GM20431 (cell line): ENCODE results near the gene STPG2.

Experiments used
- in situ Hi-C: fragments of 300-500 bp; cut with MseI, MboI; formaldehyde crosslinking; loops from one replicate; pipeline ENCODE4 v1.15.0; 2020; ENCODE audit warnings: low sequenced_read_pairs; ENCODE audit not compliant: unreplicated experiment

Gene STPG2

DNA sequence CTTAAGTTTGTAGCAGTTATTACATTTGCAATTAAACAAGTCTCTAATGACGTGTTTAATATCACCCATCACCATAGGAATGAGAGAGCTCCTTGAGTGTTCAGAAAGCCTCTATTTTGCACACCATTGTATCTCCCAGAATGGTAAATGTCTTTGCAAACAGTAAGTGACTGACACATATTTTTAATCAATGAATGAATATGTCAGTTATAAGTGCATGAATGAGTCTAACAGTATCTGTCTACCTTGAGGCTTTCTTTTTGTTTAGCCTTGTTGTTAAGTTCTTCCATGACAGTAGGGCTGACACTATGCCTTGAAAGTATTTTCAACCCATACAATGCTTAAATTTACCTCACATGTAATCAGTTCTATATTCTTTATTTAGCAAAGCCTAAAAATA is 292.2 kb downstream of the STPG2 start:
- in situ Hi-C loops: no loop called here

DNA sequence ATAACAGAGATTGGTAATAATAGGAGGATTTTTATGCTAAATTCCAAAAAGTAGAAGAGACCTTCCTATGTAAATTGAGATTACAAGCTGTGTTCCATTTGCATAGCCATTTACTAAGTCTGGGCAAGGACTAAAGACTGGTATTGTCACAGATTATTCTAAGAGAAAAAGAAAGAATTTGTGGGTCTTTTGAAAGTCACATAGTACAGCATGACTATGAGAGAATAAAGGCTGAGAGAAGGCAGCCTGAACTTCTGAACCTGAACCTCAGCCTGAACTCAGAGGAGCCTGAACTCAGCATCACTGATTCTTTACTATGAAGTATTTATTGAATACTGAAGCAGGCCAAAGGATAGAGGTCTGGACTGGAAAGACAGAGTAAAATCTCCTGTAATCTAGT is 297.5 kb downstream of the STPG2 start:
- in situ Hi-C loops: no loop called here

DNA sequence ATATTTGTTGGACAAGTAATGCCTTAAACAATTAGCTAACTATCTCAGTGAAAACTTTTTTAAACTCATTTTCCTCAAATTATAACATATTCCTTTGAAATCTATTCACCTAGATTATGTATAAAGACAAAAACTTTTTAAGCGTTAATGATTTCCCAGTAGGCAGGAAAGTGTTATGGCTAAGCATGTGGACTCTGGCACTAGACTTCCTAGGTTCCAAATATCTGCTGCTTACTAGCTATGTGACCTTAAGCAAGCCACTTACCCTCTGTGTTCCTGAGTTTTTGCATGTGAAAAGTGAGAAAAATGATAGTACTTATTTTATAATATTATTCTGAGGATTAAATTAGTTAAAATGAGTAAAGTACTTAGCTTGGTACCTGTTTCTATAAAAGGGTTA is 301.8 kb downstream of the STPG2 start:
- in situ Hi-C loops: no loop called here

DNA sequence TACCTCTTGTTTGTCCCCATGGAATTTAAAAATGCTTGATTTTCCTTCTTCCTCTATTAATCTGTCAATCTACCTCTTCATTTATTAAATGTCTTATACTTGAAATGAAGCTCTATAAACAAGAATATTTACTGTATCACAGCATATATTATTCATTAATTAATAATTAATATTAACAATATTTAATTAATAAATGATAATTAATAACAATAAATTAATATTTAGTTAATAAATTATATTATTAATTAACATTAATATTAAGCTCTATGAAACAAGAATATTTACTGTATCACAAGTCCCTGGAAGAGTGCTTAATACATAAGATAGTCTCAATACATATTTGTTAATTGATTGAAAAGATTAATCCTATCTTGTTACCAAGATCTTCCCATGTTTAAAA is 306.6 kb downstream of the STPG2 start:
- in situ Hi-C loops: no loop called here

DNA sequence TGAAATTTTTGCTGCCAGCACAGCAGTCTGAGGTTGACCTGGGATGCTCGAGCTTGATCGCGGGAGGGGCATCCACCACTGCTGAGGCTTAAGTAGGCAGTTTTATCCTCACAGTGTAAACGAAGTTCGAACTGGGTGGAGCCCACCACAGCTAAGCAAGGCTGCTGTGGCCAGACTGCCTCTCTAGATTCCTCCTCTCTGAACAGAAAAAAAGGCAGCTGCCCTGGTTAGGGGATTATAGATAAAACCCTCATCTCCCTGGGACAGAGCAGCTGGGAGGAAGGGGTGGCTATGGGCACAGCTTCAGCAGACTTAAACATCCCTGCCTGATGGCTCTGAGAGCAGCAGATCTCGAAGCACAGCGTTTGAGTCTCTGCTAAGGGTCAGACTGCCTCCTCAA is 314.6 kb downstream of the STPG2 start:
- in situ Hi-C loops: no loop called here

DNA sequence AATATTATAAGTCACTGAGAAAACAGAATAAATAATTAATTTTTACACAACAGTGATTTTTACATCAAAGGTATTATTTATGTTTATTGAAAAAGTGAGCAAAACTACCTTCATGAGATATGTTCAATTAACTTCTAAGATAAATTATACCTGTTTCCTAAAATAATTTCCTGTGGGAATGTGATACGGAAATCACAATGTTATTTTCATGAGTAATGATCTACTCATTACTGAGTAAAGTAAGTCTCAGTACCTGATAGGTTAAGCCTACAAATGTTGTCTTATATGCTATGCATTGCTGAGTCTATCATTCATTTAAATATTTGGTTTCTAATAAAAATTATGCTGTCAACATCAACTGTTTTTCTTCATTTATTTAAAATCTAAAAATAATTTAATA is 324.0 kb downstream of the STPG2 start:
- in situ Hi-C loops: no loop called here

DNA sequence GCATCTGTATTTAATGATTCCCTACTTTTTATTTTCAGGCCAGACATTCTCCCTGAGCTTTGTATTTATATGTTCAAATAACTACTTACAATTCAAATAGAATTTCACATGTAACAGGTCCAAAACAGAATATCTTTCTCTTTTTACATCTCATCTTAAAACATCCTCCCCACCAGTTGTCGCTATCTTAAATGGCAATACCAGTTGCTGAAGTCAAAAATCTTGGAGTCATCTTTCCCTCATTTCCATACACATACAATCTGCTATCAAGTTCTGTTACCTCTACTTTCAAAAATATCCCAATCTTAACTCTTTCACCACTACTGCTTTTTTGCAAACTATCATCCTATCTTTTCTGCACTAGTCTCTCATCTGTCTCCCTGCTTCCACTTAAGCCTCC is 330.5 kb downstream of the STPG2 start:
- in situ Hi-C loops: no loop called here

DNA sequence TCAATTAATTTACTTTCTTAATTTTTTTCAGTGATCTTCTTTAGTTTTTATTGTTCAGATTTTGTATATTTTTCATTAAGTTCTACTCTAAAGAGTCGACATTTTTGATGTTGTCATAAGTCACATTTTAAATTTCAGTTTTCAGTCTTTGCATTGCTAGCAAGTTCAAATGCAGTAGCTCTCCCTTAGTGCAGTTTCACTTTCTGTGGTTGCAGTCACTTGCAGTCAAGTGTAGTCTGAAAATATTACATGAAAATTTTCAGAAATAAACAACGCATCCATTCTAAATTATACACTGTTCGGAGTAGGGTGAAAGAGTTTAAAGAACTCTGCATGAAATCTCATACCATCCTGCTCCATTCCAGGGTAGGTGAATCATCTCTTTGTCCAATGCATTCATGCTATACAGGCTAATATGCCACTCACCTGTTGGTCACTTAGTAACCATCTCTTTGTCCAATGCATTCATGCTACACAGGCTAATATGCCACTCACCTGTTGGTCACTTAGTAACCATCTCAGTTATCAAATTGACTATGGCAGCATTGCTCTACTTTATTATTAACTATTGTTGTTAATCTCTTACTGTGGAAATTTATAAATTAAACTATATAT is 356.9 kb downstream of the STPG2 start:
- in situ Hi-C loops: no loop called here

DNA sequence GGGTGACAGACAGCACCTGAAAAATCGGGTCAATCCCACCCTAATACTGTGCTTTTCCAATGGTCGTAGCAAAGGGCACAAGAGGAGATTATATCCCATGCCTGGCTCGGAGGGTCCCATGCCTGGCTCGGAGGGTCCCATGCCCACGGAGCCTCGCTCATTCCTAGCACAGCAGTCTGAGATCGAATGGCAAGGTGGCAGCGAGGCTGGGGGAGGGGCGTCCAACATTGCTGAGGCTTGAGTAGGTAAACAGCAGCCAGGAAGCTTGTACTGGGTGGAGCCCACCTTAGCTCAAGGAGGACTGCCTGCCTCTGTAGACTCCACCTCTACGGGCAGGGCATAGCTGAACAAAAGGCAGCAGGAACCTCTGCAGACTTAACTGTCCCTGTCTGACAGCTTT is 365.1 kb downstream of the STPG2 start:
- in situ Hi-C loops: no loop called here

DNA sequence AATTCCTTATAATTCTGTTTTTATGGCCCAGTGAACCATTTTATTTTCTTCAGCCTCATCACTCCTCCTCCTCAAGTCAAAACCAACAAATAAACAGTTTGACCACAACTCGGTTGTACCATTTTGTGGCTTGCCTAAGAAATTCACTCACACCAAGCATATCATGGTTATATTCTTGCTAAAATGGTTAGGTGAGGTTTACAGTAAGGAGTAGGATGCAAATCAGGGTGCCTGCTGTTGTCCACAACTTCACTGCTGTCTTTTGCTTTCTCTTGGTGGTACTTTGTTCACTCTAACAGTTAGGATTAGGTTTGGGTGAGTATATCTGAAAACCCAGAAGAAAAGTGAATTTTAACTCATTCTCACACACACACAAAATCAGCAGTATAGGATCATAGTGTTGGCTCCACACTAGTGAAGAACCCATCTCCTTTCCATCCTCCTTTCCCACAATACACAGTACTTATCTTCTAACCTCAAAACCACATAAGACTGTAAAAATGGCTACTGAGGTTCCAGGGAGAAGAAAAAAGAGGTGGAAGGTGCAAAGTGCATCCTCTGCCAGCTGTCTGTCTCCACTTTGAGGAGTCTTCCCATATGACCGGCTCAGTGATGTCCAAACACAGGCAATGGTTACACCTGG is 368.8 kb downstream of the STPG2 start:
- in situ Hi-C loops: no loop called here

DNA sequence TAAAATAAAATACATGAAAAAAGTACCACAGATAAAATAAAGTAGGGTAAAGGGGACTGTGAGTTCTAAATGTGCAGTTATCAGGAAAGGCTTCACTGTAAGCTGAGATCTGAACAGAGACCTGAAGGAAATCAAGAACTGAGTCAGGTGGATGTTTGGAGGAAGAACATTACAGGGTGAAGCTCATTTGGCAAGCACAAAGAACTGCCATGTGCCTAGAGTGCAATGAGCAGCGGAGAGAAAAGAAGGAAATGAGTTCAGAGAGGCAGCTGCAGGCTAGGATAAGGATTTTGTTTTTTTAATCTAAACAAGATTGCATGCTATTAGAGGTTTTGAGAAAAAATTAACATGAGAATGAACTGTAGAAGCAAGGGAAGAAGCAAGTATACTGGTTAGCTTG is 373.1 kb downstream of the STPG2 start:
- in situ Hi-C loops: no loop called here

DNA sequence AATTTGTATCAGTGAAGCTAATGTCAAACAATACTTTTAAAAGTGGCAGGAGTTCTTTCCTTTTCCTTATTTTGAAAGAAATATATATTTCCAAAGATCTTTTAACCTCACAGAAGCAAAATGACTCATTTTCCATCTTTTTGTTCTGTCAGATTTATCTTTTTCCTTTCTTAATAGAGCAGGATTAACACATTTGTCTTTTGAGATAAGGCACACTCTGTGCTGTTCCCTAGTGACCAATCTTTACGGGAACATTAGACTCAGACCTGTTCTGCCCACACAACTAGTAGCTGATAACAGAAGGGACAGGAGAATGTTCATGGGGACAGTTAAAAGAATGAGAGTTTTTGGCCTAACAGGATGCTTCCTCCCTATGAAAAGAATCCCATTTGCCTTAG is 381.2 kb downstream of the STPG2 start:
- in situ Hi-C loops: no loop called here

DNA sequence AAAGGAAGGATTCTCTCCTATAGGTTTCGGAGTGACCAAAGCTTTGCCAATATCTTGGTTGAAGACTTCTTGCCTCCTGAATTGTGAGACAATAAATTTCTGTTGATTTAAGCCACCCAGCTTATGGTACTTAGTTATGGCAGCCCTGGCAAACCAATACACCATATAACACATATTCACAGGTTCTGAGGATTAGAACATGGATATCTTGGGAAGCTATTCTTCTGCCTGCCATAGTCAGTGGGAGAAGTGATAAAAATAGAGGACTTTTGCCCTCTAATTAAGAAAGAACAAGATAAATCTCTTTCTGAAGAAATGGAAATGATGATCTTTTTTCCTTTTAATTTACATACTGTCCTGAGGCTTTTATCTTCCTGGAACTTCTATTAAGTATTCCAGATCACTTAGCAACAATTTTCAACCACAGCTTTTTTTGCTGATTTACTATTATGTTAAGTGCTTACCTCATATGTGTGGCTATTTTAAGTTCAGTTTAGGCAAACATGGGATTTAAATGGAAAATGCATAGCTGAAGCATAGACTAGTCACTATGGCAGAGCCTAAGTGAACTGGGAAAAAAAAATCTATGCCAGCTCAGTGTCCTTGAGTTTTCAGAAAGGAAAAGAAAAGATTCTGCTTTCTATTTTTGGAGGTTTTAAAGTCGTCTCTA is 381.7 kb downstream of the STPG2 start:
- in situ Hi-C loops: no loop called here

DNA sequence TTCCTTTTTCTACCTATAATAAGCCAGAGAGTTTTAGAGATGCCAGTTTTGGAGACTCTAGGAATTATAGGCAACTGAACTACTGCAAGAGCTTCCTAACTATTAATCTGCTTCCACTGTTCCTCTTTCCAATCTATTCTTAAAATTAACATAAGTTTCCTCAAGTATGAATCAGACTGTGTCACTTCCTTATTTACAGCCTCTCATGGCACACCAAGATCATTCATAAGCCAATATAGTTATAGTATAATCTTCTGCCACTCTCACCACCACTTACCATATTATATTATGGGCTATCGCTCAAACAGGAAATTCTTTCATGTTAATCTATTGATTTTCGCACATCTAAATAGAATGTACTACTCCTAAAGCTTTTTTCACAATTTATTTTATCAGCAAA is 383.5 kb downstream of the STPG2 start:
- in situ Hi-C loops: no loop called here

DNA sequence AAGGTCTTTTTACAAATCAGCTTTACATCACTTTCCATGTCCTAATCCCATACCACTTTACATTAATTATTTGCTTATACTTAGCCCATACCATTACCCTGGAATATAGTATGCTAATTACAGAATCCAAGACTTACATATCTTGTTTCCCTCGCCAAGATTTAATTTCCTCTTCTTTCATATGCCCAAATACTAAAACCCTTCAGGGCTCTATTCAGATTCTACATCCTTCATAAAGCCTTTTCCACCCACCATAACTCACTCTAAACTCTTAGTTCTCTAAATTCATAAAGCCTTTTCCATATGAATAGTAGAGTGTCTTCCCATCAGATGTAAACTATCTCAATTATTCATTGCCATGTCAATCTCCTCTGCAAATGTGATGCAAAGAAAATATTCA is 390.7 kb downstream of the STPG2 start:
- in situ Hi-C loops: no loop called here

DNA sequence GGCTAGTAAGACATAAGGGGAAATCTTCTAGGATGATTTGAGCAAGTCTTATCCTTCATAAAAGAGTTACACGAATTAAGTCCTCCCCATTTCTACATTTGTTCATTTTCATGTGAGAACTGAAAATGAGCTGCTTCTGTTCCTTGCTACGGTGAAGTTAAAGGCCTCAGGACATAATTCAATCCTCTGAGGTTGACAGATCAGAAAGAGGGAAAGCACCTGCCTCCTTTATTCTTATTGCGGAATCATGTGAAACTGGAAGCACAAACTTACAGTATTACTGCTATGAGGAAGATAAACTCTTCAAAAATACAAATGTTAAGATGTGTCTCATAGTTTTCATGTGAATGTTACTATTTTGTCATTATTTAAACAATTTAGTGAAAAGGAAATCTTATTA is 395.3 kb downstream of the STPG2 start:
- in situ Hi-C loops: no loop called here

DNA sequence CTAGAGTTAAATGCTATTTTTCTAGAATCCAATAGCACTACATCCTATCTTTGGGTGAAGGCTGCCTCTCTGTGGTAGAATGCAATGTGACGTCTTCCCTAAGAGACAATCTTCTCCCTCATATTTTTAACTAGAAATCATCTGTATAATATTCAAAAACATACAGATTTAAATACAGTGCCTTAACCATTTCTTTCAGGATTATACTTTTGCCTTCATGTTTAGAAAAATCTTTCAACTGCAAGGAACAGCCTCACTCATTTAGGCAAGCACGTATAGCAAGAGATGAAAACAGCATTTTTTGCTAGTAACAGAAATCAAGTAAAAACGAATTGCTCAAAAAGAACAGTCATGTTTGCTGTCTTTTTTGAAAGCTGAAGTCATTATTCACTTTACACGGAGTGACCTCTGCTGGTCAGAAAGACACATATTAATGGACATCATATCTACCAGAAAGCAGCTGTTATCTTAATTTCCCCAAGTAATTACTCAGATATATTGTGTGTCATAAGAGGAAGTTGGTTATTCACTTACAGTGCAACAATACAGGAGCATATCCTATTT is 422.3 kb downstream of the STPG2 start:
- in situ Hi-C loops: no loop called here

DNA sequence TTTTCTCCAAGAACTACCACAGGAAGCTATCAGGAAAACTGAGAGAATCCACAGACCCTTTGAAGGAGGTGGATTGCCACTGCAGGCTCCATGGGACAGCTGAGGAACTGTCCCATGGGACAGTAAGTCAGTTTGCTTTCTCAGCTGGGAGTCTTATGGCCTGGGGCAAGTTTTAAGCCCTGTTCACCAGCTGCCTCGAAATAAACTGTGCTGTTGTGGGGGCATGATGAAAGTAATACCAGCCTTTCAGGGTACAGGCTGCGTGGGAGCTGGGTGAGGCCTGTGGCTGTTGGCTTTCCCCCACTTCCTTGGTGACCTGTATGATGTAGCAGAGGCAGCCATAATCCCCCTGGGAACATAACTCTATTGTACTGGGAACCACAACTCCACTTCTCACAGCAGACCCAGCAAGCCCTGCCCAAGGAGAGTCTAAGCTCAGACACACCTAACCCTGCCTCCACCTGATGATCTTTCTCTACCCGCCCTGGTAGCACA is 452.1 kb downstream of the STPG2 start:
- in situ Hi-C loops: no loop called here

DNA sequence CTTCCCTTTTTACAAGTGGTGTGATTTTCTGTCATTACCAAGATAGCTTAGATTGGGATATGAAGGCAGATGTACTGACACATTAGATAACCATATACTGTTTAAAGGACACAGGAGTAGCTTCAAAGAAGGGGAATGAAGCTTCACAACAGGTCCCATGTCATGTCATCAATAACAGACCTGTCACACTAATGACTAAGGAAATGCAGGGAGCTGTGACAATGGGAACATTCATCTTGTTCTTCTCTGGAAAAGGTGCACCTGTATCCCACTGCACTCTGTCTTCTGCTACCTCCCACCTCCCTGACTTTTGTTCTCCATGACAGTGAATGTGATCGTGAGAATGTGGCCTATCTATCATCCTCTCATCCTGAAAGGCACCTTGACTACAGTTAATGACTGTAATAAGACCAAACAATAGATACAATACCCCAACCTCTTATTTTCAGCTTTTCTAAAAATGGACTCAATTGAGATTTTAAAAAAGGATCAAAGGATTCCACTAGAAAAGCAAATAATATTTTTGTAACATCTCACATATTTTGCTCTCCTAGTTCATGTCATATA is 472.5 kb downstream of the STPG2 start:
- in situ Hi-C loops: no loop called here

DNA sequence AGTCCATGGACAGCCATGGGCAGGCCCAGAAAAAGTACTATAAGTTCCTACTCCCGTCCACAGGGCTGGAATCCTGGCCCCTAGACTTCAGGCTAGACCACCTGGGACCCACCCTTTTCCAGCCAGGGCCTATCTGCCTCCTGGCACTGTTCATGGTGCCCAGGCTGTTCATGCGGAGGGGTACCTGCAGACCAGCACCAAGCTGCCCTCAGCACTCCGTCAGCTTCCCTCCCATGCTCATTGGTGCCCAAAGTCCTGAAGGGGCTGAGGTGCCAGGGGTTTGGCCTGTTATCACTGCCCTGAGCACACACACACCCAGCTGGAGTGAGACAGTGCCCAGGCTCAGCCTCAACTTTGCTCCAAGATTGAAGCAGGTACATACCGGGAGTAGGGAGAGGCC is 477.7 kb downstream of the STPG2 start:
- in situ Hi-C loops: no loop called here

DNA sequence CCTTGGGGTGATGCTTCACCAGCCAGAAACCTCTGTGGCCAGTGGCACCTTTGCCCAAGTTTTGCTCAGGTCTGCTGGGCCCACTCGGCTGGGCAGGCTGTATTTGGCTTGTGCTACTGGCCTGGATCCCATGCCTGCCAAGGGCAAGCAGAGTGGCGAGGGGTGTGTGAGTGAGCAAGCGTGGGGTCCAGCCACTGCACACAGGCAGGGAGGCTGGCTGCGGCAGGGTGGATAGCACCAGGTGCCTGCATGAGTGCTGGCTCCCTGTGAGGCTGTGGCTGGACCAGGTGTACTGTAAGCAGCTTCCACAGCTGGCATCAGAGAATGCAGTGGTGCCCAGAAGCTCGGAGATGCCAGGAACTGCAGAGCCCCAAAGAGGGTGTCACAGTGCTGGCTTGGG is 478.5 kb downstream of the STPG2 start:
- in situ Hi-C loops: no loop called here
